Kidney (tissue), 14 donors: Measurements from ENCODE around the gene ZNF747. TPM values are rescaled to one million over a fixed set of nuclear protein-coding genes. Genes with fewer than 3 reads are reported as not detected.

Experiments
- DNase-seq, 5 donors: peaks; one replicate each; pipeline ENCODE4 v3.0.0-alpha.2; 2013 to 2020
- FAIRE-seq: peaks from 2 replicates; lab custom pipeline; 2012; peaks lifted over from hg19 to GRCh38; lab: Jason Lieb, UNC
- H3K27ac ChIP-seq, 2 donors: one replicate each; pipeline ENCODE4 v1.7.0; 2013; ENCODE audit warnings: low read depth in 2 of 2, low read length in 2 of 2, inconsistent platforms in 1 of 2
- H3K27me3 ChIP-seq: one replicate; pipeline ENCODE4 v1.7.1; 2013; ENCODE audit warnings: low read length, inconsistent platforms; ENCODE audit not compliant: control insufficient read depth, insufficient read depth
- H3K36me3 ChIP-seq, 3 donors: one replicate each; pipeline versions ENCODE4 v1.7.0 to v1.7.1; 2013; ENCODE audit warnings: low read length in 3 of 3, control low read depth in 1 of 3, inconsistent platforms in 1 of 3; ENCODE audit not compliant: insufficient read depth in 3 of 3, control insufficient read depth in 2 of 3
- H3K4me1 ChIP-seq, 3 donors: one replicate each; pipeline versions ENCODE4 v1.7.0 to v1.7.1; 2013; ENCODE audit warnings: low read length in 3 of 3, inconsistent platforms in 1 of 3, low read depth in 1 of 3; ENCODE audit not compliant: control insufficient read depth in 2 of 3, insufficient read depth in 2 of 3
- H3K4me3 ChIP-seq, 3 donors: one replicate each; pipeline versions ENCODE4 v1.7.0 to v1.8.1; 2013; ENCODE audit warnings: low read length in 3 of 3, control low read depth in 1 of 3, inconsistent platforms in 1 of 3
- H3K9ac ChIP-seq, 3 donors: one replicate each; pipeline versions ENCODE4 v1.7.0 to v1.7.1; 2013; ENCODE audit warnings: low read length in 3 of 3, control low read depth in 1 of 3, inconsistent platforms in 1 of 3
- H3K9me3 ChIP-seq, 3 donors: one replicate each; pipeline versions ENCODE4 v1.7.0 to v1.7.1; 2013; ENCODE audit warnings: low read length in 3 of 3, control low read depth in 1 of 3, inconsistent platforms in 1 of 3; ENCODE audit not compliant: control insufficient read depth in 2 of 3, insufficient read depth in 1 of 3
- CTCF ChIP-seq: IDR thresholded peaks from 3 replicates; pipeline ENCODE4 v1.5.1; 2012; ENCODE audit warnings: mild to moderate bottlenecking, moderate library complexity, borderline replicate concordance; ENCODE audit not compliant: insufficient read depth; ENCODE audit errors: extremely low read depth
- intact Hi-C: fragments of 100-400 bp; cut with DNase I; formaldehyde crosslinking; loops from one replicate; pipeline ENCODE4 v1.11.1; 2022
- polyA plus RNA-seq: library from polyadenylated mRNA; stranded (reverse); fragments of 350-450 nt; fragmentation: Illumina TruSeq; extraction: RNeasy Lipid Tissue Mini Kit (QIAGEN cat#74804); gene quantifications from one replicate; pipeline ENCODE4 v1.2.3, GENCODE V29; 2014; ENCODE audit warnings: low read depth, low replicate concordance; ENCODE audit not compliant: insufficient read depth
- total RNA-seq: library from RNA; stranded (reverse); fragmentation: NEBNext Ultra II Directional; extraction: Animal tissue kit (Norgen Biotek cat#: 25700); gene quantifications from one replicate; pipeline ENCODE4 v1.2.1, GENCODE V29; 2021
- donor health status: control.
- donor health status: control.
- donor health status: control.
- donor health status: control.
- donor health status: control.
- donor health status: DM: yes; HTN: yes; CAD: no.
- donor health status: Normal renal cell carcinoma (clear cell type).

The ZNF747 gene
- total and polyA plus RNA-seq, 2 donors from 2014 or later = 10.1 to 11.6 TPM

DNA sequence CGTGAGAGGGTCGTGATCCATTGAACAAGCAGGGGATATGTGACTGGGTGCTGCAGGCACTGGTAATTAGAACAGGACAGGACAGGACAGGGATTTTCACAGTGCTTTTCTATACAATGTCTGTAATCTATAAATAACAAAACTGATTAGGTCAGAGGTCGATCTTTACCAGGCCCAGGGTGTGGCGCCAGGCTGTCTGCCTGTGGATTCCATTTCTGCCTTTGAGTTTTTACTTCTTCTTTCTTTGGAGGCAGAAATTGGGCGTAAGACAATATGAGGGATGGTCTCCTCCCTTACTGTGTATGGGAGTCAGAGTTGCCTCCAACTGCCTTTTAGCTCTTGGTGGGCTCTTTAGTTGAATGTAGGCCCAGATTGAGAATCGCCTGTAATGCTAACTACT, 25.0 kb upstream of the ZNF747 start:
- no peak for DNase-seq
- no peak overlapping the region for H3K27ac ChIP-seq
- TF ChIP-seq CTCF = no peak
- FAIRE-seq = no peak
- no peaks in the 10 kb centered on the region for H3K27me3 ChIP-seq
- no peak overlapping the region for H3K4me3 ChIP-seq
- no peaks in the 10 kb centered on the region for H3K9me3 ChIP-seq
- no peaks in the 10 kb centered on the region for H3K36me3 ChIP-seq
- no peak overlapping the region for H3K9ac ChIP-seq
- intact Hi-C loops = no loop called here
- peaks cover 0 to 2% (median 0%) of the 10 kb centered on the region in 3 donors for H3K4me1 ChIP-seq

DNA sequence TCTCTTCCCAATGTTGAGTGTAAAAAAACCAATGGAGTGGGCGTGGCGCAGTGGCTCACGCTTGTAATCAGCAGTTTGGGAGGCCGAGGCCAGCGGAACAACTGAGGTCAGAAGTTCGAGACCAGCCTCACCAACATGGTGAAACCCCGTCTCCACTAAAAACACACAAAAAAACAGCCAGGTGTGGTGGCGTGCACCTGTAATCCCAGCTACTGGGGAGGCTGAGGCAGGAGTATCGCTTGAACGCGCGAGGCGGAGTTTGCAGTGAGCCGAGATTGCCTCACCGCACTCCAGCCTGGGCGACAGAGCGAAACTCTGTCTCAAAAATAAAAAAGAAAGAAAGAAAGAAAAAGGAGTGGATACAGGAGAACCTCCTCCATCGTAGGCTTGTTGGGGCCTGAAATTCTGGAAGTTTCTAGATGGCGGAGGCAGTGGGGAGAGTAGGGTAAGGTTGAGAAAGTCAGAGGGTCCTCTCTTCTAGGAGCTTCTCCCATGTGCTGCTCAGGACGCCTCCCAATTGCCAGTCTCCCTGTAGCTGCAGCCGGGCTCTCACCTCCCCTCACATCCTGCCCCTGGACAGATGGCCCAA, 24.2 kb upstream of the ZNF747 start:
- TF ChIP-seq CTCF = no peak
- Histone ChIP-seq H3K27ac (peak overlapping the region; percentile 83 to 94), H3K9me3 (no peaks in the 10 kb centered on the region), H3K36me3 (peaks cover 0 to 2% (median under 1%) of the 10 kb centered on the region in 3 donors), H3K4me3 (peak overlapping the region; percentile 61 to 83 (median 63)), H3K4me1 (peaks cover 0 to 2% (median 0%) of the 10 kb centered on the region in 3 donors), H3K27me3 (no peaks in the 10 kb centered on the region), H3K9ac (peak overlapping the region in 1 of 3 donors; percentile 34)
- intact Hi-C loops = no loop called here
- DNase-seq (no peak), FAIRE-seq (no peak)

DNA sequence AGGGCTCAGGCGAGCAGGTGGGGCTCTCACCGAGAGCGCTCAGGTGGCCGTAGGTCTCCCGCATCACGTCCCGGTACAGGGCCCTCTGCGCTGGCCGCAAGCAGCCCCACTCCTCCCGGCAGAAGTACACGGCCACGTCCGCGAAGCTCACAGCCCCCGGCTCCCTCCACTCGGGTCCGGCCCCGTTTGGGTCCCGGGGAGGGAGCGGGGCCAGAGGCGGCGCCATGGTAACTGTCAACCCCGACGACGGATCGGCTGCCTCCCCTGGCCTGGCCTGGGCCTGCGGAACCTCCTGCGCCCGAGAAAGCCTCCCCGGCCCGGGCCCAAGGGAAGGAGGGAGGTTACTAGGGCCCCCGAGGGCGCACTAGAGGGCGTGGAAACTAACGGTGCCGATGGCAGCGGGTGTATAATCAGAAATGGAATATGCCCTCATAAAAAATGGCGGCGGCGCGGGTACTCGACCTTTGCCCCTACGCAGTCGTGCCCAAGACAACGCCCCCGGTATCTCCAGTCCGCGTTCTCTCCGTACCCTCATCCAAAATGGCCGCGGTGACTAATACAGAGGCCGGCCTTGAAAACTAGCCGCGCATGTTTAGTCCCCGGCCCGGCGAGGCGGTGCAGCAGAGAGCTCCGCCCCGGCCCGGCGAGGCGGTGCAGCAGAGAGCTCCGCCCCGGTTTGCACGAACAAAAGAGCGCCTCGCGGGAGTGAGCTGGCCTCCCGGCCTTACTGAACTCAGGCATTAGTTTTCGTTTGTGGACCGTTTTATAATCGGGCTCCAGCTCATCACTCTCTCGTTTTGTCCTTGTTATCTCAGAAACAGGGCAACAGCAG, 23.5 kb upstream of the ZNF747 start, which contains the start of gene ZNF764:
Gene ZNF764, minus strand, starts transcription at position 418 of the 832 bp plus-strand sequence. Its CDS starts 192 bp downstream, at position 226.
- no peaks in the 10 kb centered on the region for H3K27me3 ChIP-seq
- H3K9ac ChIP-seq = peak within 1 kb of the TSS; percentile 44 to 81 (median 70)
- FAIRE-seq (peak; percentile 97), DNase-seq (peak; percentile 98 to 99 (median 98))
- TF ChIP-seq CTCF = peak; percentile 9
- H3K36me3 ChIP-seq = peaks cover 0 to 8% (median 6%) of the 10 kb centered on the region in 3 donors
- intact Hi-C loops = no loop called here
- H3K4me1 ChIP-seq = peaks cover 0 to 2% (median 0%) of the 10 kb centered on the region in 3 donors
- H3K9me3 ChIP-seq = no peaks in the 10 kb centered on the region
- H3K27ac ChIP-seq = peak within 1 kb of the TSS; percentile 94 to 95
- H3K4me3 ChIP-seq = peak within 1 kb of the TSS; percentile 61 to 83 (median 71)
